Left lung (tissue), 10 donors: ENCODE data around the gene ZBTB20. TPM values are rescaled to one million over a fixed set of nuclear protein-coding genes. Genes with fewer than 3 reads are reported as not detected.

Source experiments
- ATAC-seq: fragments of 200-7000 bp; cut with Tn5 transposase; one replicate; pipeline ENCODE4 v1.9.1; 2020; ENCODE audit warnings: moderate library complexity
- DNase-seq, 4 donors: peaks; one replicate each; pipeline ENCODE4 v3.0.0-alpha.2; 2013 to 2020
- H3K27ac ChIP-seq, 2 donors: fragments of 200-600 bp; sonication (generic) in 1 of 2; one replicate each; pipeline versions ENCODE4 v1.5.0 to v1.8.0; 2020 to 2021
- H3K27me3 ChIP-seq, 2 donors: fragments of 200-600 bp; sonication (generic) in 1 of 2; one replicate each; pipeline versions ENCODE4 v1.5.0 to v1.8.0; 2020 to 2021
- H3K36me3 ChIP-seq, 2 donors: fragments of 200-600 bp; sonication (generic) in 1 of 2; one replicate each; pipeline versions ENCODE4 v1.5.0 to v1.8.0; 2020 to 2021
- H3K4me1 ChIP-seq, 2 donors: fragments of 200-600 bp; one replicate each; pipeline ENCODE4 v1.8.0; 2021
- H3K4me3 ChIP-seq, 2 donors: fragments of 200-600 bp; sonication (generic) in 1 of 2; one replicate each; pipeline versions ENCODE4 v1.5.0 to v1.8.0; 2020 to 2021; ENCODE audit warnings: mild to moderate bottlenecking in 1 of 2
- H3K9me3 ChIP-seq, 2 donors: fragments of 200-600 bp; sonication (generic) in 1 of 2; one replicate each; pipeline versions ENCODE4 v1.5.0 to v1.8.0; 2020 to 2021
- CTCF ChIP-seq, 2 donors: fragments of 200-600 bp; sonication (generic) in 1 of 2; IDR thresholded peaks; one replicate each; pipeline versions ENCODE4 v1.5.0 to v1.8.0; 2021; ENCODE audit warnings: antibody characterized with exemption in 2 of 2
- intact Hi-C, 2 donors: fragments of 100-400 bp; cut with DNase I; formaldehyde crosslinking; loops; one replicate each; pipeline versions ENCODE4 v1.11.2 to v1.14.2; 2022
- polyA plus RNA-seq, 6 donors: library from polyadenylated mRNA; unstranded; fragments of 120-200 nt; gene quantifications; one replicate each; pipeline ENCODE4 v1.2.1, GENCODE V29; 2013; ENCODE audit not compliant: insufficient read length in 6 of 6
- total RNA-seq, 2 donors: library from RNA; stranded (reverse); fragmentation: NEBNext Ultra II Directional; extraction: Animal tissue kit (Norgen Biotek cat#: 25700); gene quantifications; one replicate each; pipeline ENCODE4 v1.2.1, GENCODE V29; 2021
- donor health status: DM: no; HTN: yes; CAD: no.
- donor health status: DM: no; HTN: no; CAD: no.

Gene ZBTB20
- total and polyA plus RNA-seq, 8 donors, result 1.1 to 63.5 (median 6.0) TPM

GRCh38 chr3:114796796-114797195 lies 350.3 kb downstream of the ZBTB20 start:
- Histone ChIP-seq H3K9me3 (no peaks in the 10 kb centered on the region), H3K4me1 (no peaks in the 10 kb centered on the region), H3K36me3 (no peaks in the 10 kb centered on the region), H3K4me3 (no peak overlapping the region), H3K27ac (no peak overlapping the region), H3K27me3 (no peaks in the 10 kb centered on the region)
- no peak for DNase-seq
- ATAC-seq, result no peak
- intact Hi-C loops, result no loop called here
- no peak for TF ChIP-seq CTCF (IDR thresholded peaks at IDR 0.05)

- ATAC-seq, result no peak
- intact Hi-C loops, result no loop called here
Measured at GRCh38 chr3:114794894-114795630, 352.0 kb downstream of the ZBTB20 start.

GRCh38 chr3:114792159-114792918 lies 354.7 kb downstream of the ZBTB20 start:
- Histone ChIP-seq H3K27ac (no peak overlapping the region), H3K4me1 (no peaks in the 10 kb centered on the region), H3K9me3 (no peaks in the 10 kb centered on the region), H3K4me3 (no peak overlapping the region), H3K27me3 (no peaks in the 10 kb centered on the region), H3K36me3 (no peaks in the 10 kb centered on the region)
- no peak for TF ChIP-seq CTCF (IDR thresholded peaks at IDR 0.05)
- no peak for ATAC-seq
- no peak for DNase-seq
- intact Hi-C loops, result no loop called here

More at GRCh38 chr3:114794894-114795630, 352.0 kb downstream of the ZBTB20 start:
- no peaks in the 10 kb centered on the region for H3K36me3 ChIP-seq
- no peaks in the 10 kb centered on the region for H3K27me3 ChIP-seq
- H3K4me1 ChIP-seq, result no peaks in the 10 kb centered on the region
- no peak for DNase-seq
- H3K27ac ChIP-seq, result no peak overlapping the region
- no peak overlapping the region for H3K4me3 ChIP-seq
- no peak for TF ChIP-seq CTCF (IDR thresholded peaks at IDR 0.05)
- no peaks in the 10 kb centered on the region for H3K9me3 ChIP-seq

GRCh38 chr3:114790752-114791151 lies 356.3 kb downstream of the ZBTB20 start:
- no peak overlapping the region for H3K4me3 ChIP-seq
- ATAC-seq, result no peak
- intact Hi-C loops, result no loop called here
- DNase-seq, result no peak
- no peaks in the 10 kb centered on the region for H3K36me3 ChIP-seq
- no peaks in the 10 kb centered on the region for H3K4me1 ChIP-seq
- no peaks in the 10 kb centered on the region for H3K9me3 ChIP-seq
- H3K27ac ChIP-seq, result no peak overlapping the region
- no peak for TF ChIP-seq CTCF (IDR thresholded peaks at IDR 0.05)
- no peaks in the 10 kb centered on the region for H3K27me3 ChIP-seq

GRCh38 chr3:114789803-114790202 lies 357.3 kb downstream of the ZBTB20 start:
- H3K27me3 ChIP-seq, result no peaks in the 10 kb centered on the region
- H3K27ac ChIP-seq, result no peak overlapping the region
- TF ChIP-seq CTCF (IDR thresholded peaks at IDR 0.05), result no peak
- no peaks in the 10 kb centered on the region for H3K4me1 ChIP-seq
- no peaks in the 10 kb centered on the region for H3K9me3 ChIP-seq
- H3K36me3 ChIP-seq, result no peaks in the 10 kb centered on the region
- intact Hi-C loops, result no loop called here
- no peak overlapping the region for H3K4me3 ChIP-seq
- ATAC-seq (no peak), DNase-seq (no peak)
